ENCODE results near the gene IL1RAPL1. TPM values are rescaled to one million over a fixed set of nuclear protein-coding genes. Genes with fewer than 3 reads are reported as not detected.

IL1RAPL1 gene
- 2.7 and 2.9 TPM in 2 replicates for total RNA-seq
- long read RNA-seq, partial matches to known transcripts = 4 of 7 reads
- long read RNA-seq, other reads (novel, unspliced or antisense) = 3 of 7 reads

DNA sequence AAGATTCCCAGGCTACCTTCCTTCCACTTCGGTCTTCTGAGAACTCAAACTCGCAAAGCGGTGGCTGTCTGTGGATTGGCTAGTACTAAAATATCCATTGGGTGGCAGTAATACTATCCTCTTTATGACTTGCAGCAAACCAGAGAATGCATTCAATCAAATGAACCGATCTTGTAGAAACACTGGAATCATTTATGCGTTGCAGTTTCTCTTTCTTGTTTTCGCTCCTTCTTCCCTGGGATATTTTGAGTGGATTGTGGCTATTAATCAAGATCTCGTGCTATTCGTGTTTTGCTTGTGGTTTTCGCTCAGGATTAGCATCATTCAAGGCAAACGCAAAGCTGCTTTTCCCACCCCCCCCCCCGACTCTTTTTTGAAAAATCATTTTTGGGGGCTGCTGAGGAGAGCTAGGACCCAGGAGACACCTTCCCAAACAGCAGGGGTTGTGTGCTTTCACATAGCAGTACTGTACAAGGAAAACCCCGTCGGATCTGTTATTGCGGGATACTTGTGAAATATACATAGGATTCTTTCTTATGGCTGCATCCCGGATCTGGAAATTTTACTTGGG lies at the start of gene IL1RAPL1:
Gene IL1RAPL1 (plus strand): TSS at position 466 of the 571 bp plus-strand sequence.
- Mint-ChIP-seq H3K9me3 (no peaks in the 10 kb centered on the region), H3K4me1 (peaks cover 5% of the 10 kb centered on the region), H3K27me3 (ENCODE audit: low read depth) (peaks cover 9% of the 10 kb centered on the region), H3K36me3 (ENCODE audit: low read depth) (no peaks in the 10 kb centered on the region), H3K27ac (ENCODE audit: unreplicated experiment) (no peak within 1 kb of the TSS), H3K4me3 (no peak within 1 kb of the TSS)
- peak; percentile 35 for DNase-seq (ENCODE audit: low read depth, low spot score)
- TF ChIP-seq, protein P1, sequence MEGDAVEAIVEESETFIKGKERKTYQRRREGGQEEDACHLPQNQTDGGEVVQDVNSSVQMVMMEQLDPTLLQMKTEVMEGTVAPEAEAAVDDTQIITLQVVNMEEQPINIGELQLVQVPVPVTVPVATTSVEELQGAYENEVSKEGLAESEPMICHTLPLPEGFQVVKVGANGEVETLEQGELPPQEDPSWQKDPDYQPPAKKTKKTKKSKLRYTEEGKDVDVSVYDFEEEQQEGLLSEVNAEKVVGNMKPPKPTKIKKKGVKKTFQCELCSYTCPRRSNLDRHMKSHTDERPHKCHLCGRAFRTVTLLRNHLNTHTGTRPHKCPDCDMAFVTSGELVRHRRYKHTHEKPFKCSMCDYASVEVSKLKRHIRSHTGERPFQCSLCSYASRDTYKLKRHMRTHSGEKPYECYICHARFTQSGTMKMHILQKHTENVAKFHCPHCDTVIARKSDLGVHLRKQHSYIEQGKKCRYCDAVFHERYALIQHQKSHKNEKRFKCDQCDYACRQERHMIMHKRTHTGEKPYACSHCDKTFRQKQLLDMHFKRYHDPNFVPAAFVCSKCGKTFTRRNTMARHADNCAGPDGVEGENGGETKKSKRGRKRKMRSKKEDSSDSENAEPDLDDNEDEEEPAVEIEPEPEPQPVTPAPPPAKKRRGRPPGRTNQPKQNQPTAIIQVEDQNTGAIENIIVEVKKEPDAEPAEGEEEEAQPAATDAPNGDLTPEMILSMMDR (conservative IDR thresholded peaks at IDR 0.05) = peak; percentile 58

DNA sequence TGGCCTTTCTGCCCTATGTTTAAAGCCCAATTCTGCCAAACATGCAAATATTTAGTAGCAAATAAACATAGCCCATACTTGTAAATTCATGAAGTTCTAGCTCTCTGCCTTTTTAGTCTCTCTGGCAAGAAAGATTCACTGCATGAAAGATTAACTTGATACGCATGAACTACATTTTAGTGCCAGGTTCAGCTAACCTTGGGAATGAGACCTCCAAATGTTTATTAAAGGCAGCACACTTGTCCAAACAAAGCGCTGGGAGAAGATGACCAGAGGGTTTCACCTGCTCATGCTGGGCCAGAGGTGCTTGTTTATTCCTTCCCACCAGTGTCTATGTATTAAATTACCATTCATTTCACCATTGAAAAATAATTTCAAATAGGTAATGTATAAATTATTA lies 44.5 kb upstream of the IL1RAPL1 start:
- Mint-ChIP-seq H3K27me3 (ENCODE audit: low read depth) (no peaks in the 10 kb centered on the region), H3K4me3 (no peak overlapping the region)

DNA sequence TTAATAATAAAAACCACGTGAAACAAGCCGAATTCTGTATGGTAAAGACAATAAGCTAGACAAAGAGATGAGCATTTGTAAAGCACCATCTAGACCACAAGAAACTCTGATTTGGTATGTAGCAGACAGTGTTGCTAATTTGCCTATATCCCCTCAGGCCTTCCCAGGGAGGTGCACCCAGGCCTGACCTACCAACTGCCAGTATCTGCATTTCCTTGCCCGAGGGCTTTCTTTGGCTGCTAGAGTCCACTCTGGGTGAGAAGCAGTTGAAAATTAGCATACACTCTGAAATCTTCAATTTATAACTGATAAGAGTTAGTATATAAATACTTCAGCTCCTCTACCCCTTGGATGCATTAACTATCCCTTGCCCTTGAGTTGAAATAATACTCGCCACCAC lies 37.4 kb upstream of the IL1RAPL1 start:
- Mint-ChIP-seq H3K9me3 (peaks cover 2% of the 10 kb centered on the region), H3K27ac (ENCODE audit: unreplicated experiment) (no peak overlapping the region), H3K27me3 (ENCODE audit: low read depth) (no peaks in the 10 kb centered on the region), H3K36me3 (ENCODE audit: low read depth) (no peaks in the 10 kb centered on the region), H3K4me1 (no peaks in the 10 kb centered on the region), H3K4me3 (no peak overlapping the region)
- DNase-seq (ENCODE audit: low read depth, low spot score) = no peak
- TF ChIP-seq, protein P1 (conservative IDR thresholded peaks at IDR 0.05) = no peak

More for the DNA sequence above, 44.5 kb upstream of the IL1RAPL1 start:
- Mint-ChIP-seq H3K4me1 (peaks cover 5% of the 10 kb centered on the region), H3K36me3 (ENCODE audit: low read depth) (no peaks in the 10 kb centered on the region), H3K9me3 (peaks cover 7% of the 10 kb centered on the region), H3K27ac (ENCODE audit: unreplicated experiment) (no peak overlapping the region)
- DNase-seq (ENCODE audit: low read depth, low spot score) = no peak
- TF ChIP-seq, protein P1 (conservative IDR thresholded peaks at IDR 0.05) = no peak

DNA sequence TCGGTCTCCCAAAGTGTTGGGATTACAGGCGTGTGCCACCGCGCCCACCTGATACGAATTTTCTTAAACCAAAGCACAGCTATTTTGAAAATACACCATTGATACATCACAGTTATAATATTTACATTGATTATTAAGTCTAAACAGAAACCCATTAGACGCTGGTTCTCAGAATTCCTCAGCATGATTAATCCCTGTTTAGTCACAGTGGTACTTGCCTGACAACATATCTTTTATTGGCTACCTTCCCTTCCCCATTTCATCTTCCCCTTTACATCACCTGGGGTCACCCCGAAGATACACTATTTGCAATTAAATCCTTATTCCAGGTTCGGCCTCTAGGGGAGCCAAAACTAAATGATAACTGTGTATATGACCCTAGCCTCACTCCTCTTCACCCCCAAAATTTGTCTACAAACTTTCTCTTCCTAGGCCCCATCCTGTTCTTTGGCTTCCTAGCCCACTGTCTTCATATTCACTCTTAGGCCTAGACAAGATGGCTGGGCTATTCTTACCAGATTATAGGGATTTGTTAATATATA lies 36.8 kb upstream of the IL1RAPL1 start:
- Mint-ChIP-seq H3K27me3 (ENCODE audit: low read depth) (no peaks in the 10 kb centered on the region), H3K4me3 (no peak overlapping the region), H3K4me1 (no peaks in the 10 kb centered on the region), H3K27ac (ENCODE audit: unreplicated experiment) (no peak overlapping the region), H3K36me3 (ENCODE audit: low read depth) (no peaks in the 10 kb centered on the region), H3K9me3 (peaks cover 2% of the 10 kb centered on the region)
- TF ChIP-seq, protein P1 (conservative IDR thresholded peaks at IDR 0.05) = peak; percentile 39
- no peak for DNase-seq (ENCODE audit: low read depth, low spot score)

DNA sequence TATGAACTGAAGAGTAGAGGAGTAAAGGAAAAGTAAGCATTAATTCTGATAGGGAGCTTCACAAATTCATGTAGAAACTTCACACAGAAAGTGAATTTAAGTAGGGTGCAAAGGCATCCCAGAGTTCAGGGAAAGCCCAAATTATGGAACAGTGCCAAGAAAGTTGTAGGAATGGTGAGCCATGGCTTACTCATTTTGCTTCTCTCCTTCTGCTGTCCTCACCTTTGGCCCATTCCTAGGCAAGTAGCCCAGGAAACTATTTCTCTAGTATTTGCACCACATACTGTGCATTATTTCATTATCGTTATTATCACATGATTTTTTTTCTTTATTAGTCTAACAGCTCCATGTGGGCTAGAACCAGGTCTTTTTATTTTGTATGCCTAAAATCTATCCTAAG lies 34.9 kb upstream of the IL1RAPL1 start:
- Mint-ChIP-seq H3K9me3 (peaks cover 2% of the 10 kb centered on the region), H3K27ac (ENCODE audit: unreplicated experiment) (no peak overlapping the region), H3K4me3 (no peak overlapping the region), H3K36me3 (ENCODE audit: low read depth) (no peaks in the 10 kb centered on the region), H3K27me3 (ENCODE audit: low read depth) (no peaks in the 10 kb centered on the region), H3K4me1 (no peaks in the 10 kb centered on the region)
- DNase-seq (ENCODE audit: low read depth, low spot score) = no peak
- TF ChIP-seq, protein P1 (conservative IDR thresholded peaks at IDR 0.05) = no peak
